GM19193 (cell line): ENCODE results near the gene RNASEH1.

Source experiments
- POLR2A ChIP-seq: IDR thresholded peaks from 4 replicates; pipeline ENCODE4 v1.6.1; 2011; ENCODE audit not compliant: insufficient read depth, insufficient read length; ENCODE audit errors: extremely low read depth

The RNASEH1 gene

GRCh38 chr2:3598197-3598910 is 40.2 kb upstream of the RNASEH1 start:
- no peak for TF ChIP-seq POLR2A

GRCh38 chr2:3597567-3597966 is 39.4 kb upstream of the RNASEH1 start:
- TF ChIP-seq POLR2A = no peak

- TF ChIP-seq POLR2A = no peak
Observed at GRCh38 chr2:3596901-3597417, 38.8 kb upstream of the RNASEH1 start.

GRCh38 chr2:3595985-3596384 is 37.9 kb upstream of the RNASEH1 start:
- no peak for TF ChIP-seq POLR2A

GRCh38 chr2:3595404-3595803 is 37.3 kb upstream of the RNASEH1 start:
- no peak for TF ChIP-seq POLR2A

GRCh38 chr2:3594493-3595281 is 36.6 kb upstream of the RNASEH1 start, which contains the start of gene COLEC11:
Gene COLEC11, plus strand, starts transcription at chr2:3595112. Its CDS starts 9,229 bp downstream, at chr2:3604341.
- no peak for TF ChIP-seq POLR2A

GRCh38 chr2:3589086-3589485 is 31.0 kb upstream of the RNASEH1 start:
- TF ChIP-seq POLR2A = no peak

GRCh38 chr2:3588084-3588483 is 30.0 kb upstream of the RNASEH1 start:
- no peak for TF ChIP-seq POLR2A

- no peak for TF ChIP-seq POLR2A
Observed at GRCh38 chr2:3587432-3587831, 29.3 kb upstream of the RNASEH1 start.

GRCh38 chr2:3587021-3587420 is 28.9 kb upstream of the RNASEH1 start:
- TF ChIP-seq POLR2A = no peak

GRCh38 chr2:3586220-3586619 is 28.1 kb upstream of the RNASEH1 start:
- no peak for TF ChIP-seq POLR2A

- no peak for TF ChIP-seq POLR2A
Observed at GRCh38 chr2:3585261-3586109, 27.4 kb upstream of the RNASEH1 start.

GRCh38 chr2:3584608-3585260 is 26.6 kb upstream of the RNASEH1 start:
- TF ChIP-seq POLR2A = no peak

GRCh38 chr2:3584076-3584475 is 25.9 kb upstream of the RNASEH1 start:
- TF ChIP-seq POLR2A = no peak
